A549 treated with CpdA at 1 μM for 4 hours (cell line): ENCODE results near the gene RGS18. TPM values are rescaled to one million over a fixed set of nuclear protein-coding genes. Genes with fewer than 3 reads are reported as not detected.

ENCODE experiments used
- total RNA-seq: library from RNA; stranded (reverse); fragments of 200-300 nt; extraction: Qiagen RNA extraction; gene quantifications from 5 replicates; pipeline ENCODE4 v1.2.3, GENCODE V29; 2022; ENCODE audit warnings: low read depth

RGS18 gene
- total RNA-seq, result not detected in 5 replicates

GRCh38 chr1:192158181-192158580 lies at the start of gene RGS18:
TSS of gene RGS18 (plus strand) at chr1:192158462. CDS start at chr1:192158638, 176 bp downstream.

Other genes starting within 250 kb of the RGS18 start
- not detected in 5 replicates for gene RGS21, start 158.5 kb downstream of the RGS18 start, total RNA-seq